ENCODE results near the gene CGNL1. TPM values are rescaled to one million over a fixed set of nuclear protein-coding genes. Genes with fewer than 3 reads are reported as not detected.

The CGNL1 gene
- total RNA-seq, 2 experiments from 2014 or later = not detected

DNA sequence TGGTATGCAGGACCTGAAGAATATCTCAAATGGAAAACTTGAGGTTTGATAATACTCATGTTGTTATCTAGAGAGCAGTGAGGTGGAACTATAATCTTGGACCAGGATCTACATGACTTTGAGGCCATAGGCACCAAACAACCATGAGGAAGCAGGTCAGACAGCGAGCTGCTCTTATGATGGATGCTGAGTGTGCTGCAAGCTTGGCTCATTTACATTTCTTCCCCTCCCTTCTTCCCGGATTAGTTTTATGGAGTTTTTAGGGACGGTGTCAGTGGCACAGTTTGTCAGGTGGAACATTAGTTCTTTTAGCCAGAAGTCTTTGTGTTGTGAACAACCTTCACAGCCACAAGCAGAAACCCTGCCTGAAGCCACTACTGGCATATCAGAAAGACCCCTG lies 207.4 kb downstream of the CGNL1 start:
- ATAC-seq (no peak), DNase-seq (no peak)
- Mint-ChIP-seq H3K27me3 (peaks cover 11% of the 10 kb centered on the region), H3K9me3 (ENCODE audit: low read depth) (peaks cover 10% of the 10 kb centered on the region), H3K27ac (no peak overlapping the region), H3K4me1 (peaks cover 24% of the 10 kb centered on the region), H3K36me3 (ENCODE audit: low read depth) (peaks cover 3% of the 10 kb centered on the region), H3K4me3 (no peak overlapping the region)
- ChIA-PET POLR2A (no interaction called here), CTCF (no interaction called here)
- intact Hi-C loops (cut with DNase I, micrococcal nuclease) = no loop called here

DNA sequence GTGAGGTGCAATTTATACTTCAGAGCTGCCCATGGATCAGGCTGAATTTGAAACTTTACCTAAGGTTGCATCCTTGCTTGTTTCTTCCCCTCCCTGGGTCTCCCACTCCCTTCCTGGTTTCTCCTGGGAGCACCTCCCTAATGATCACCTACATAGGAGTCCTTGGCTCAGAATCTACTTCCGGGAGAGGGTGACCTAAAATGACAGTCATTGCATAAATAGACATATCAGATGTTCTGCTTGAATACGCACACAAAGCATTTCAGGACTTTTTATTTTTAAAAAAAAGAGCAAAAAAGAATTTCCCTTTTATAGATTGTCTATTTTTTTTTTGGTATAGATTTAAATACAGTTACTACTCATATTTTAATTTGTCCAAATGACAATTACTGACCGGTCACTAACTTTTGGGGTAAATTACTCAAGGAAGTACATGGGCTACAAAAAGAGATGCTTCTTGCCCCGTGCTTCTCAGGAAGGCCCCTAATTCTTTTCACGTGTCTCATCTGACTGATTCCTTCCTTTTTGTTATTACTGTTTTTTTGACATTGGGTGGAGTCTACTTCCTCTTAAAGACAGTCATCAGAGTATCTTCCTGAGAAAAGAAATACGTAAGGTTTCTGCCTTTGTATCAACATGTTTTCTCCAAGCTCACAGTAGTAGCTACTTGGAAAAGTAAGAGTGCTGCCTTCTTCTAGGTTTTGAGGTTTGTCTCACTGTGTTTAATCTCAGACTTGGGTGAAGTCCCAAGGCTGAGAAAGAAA lies 210.5 kb downstream of the CGNL1 start:
- H3K36me3 Mint-ChIP-seq (ENCODE audit: low read depth) = peaks cover 3% of the 10 kb centered on the region
- ChIA-PET POLR2A (no interaction called here), CTCF (interaction anchor here (1.0 to 2.9 kb wide), 5 partner anchors 13 to 145 kb away, joined by 3 to 15 read pairs (median 3); partner anchors contain the start of gene POLR2M)
- ATAC-seq (peak; percentile 82), DNase-seq (no peak)
- intact Hi-C loops (cut with DNase I, micrococcal nuclease) = loop anchor here in 1 of 2 experiments (1.0 kb wide), 1 partner anchor 26 kb away; no protein-coding TSS in a partner anchor
- peaks cover 31% of the 10 kb centered on the region for H3K4me1 Mint-ChIP-seq
- H3K27me3 Mint-ChIP-seq = peaks cover 18% of the 10 kb centered on the region
- H3K27ac Mint-ChIP-seq = peak overlapping the region; percentile 49
- no peak overlapping the region for H3K4me3 Mint-ChIP-seq
- H3K9me3 Mint-ChIP-seq (ENCODE audit: low read depth) = peaks cover 10% of the 10 kb centered on the region

DNA sequence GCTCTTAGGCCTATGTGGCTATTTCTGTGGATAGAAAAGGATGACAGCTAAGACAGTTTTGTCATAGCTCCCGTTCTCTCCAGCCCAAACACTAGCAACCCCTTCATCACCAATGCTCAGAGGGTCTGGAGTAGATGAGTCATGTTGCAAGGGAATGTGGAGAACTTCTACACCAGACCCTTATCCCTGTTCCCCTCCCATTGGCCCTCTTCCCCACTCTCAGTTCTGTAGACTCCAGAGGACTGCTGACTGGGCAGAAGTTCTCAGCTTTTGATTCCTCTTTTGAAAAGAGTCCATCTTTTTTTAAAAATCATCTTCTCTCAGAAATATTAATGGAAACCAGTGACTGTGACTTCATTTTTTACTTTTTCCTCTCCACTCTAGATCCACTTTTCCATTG lies 213.0 kb downstream of the CGNL1 start:
- ChIA-PET POLR2A (no interaction called here), CTCF (interaction anchor here (1.1 to 1.4 kb wide), 3 partner anchors 9 to 47 kb away, joined by 3 read pairs; no protein-coding TSS in a partner anchor)

DNA sequence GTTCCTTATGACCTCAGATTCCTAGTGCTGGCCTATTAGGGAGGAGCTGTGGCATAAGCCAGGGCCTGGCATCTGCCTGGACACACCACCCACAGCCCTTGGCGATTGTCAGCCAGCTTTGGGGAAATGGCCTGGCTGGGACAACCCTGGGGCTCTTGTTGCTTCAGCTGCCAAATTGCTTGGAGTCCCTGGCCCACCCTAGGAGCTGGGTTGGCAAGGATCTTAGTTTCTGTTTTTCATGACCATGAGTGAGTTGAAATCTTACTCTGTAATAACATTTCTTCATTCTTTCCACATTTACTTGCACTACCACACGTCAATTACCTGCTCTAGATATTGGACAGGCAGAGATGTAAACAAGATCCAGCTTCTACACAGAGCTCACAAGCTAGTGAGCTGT lies 213.4 kb downstream of the CGNL1 start:
- peaks cover 21% of the 10 kb centered on the region for H3K27me3 Mint-ChIP-seq
- H3K36me3 Mint-ChIP-seq (ENCODE audit: low read depth) = no peaks in the 10 kb centered on the region
- intact Hi-C loops (cut with DNase I, micrococcal nuclease) = loop anchor here in 1 of 2 experiments (2.0 kb wide), 1 partner anchor 117 kb away; the partner anchor contains the start of gene POLR2M
- POLR2A ChIA-PET = no interaction called here
- no peak overlapping the region for H3K4me3 Mint-ChIP-seq
- DNase-seq (no peak), ATAC-seq (no peak)
- H3K27ac Mint-ChIP-seq = no peak overlapping the region
- peaks cover 34% of the 10 kb centered on the region for H3K4me1 Mint-ChIP-seq
- no peaks in the 10 kb centered on the region for H3K9me3 Mint-ChIP-seq (ENCODE audit: low read depth)
- CTCF ChIA-PET = interaction anchor here (1.1 to 1.6 kb wide), 4 partner anchors 9 to 48 kb away, joined by 3 to 6 read pairs (median 3); no protein-coding TSS in a partner anchor

More for the DNA sequence above, 213.0 kb downstream of the CGNL1 start:
- peaks cover 21% of the 10 kb centered on the region for H3K27me3 Mint-ChIP-seq
- no peaks in the 10 kb centered on the region for H3K36me3 Mint-ChIP-seq (ENCODE audit: low read depth)
- DNase-seq = no peak
- no peak overlapping the region for H3K4me3 Mint-ChIP-seq
- H3K27ac Mint-ChIP-seq = no peak overlapping the region
- intact Hi-C loops (cut with DNase I, micrococcal nuclease) = loop anchor here in 1 of 2 experiments (2.0 kb wide), 1 partner anchor 118 kb away; the partner anchor contains the start of gene POLR2M
- H3K4me1 Mint-ChIP-seq = peaks cover 34% of the 10 kb centered on the region
- no peaks in the 10 kb centered on the region for H3K9me3 Mint-ChIP-seq (ENCODE audit: low read depth)
- no peak for ATAC-seq

DNA sequence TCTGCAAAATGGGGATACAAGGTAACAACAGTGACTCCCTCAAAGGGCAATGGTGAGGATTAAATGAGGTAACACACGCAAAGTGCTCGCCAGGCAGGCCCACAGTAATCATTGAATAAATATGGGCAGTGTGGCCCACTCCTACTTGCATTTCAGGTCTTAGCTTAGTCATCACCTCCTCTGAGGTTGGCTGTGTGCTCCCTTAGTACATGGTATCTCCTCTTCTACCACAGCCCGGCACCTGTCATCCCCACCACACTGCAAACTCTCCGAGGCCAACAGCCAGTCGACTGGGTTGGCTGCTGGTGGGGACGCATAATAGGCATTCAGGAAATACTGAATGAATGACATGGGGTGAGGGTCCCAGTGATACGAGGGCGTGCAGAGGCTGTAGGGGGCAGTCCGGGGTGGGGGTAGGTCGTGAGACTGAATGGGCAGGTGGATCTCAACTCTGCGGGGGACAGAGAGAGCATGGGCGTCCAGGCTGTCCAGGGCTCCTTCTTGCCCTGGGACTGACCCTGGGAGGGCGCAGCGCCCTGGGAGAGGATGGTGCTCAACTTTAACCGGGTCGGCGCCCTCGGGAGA lies 215.0 kb downstream of the CGNL1 start:
- Mint-ChIP-seq H3K4me1 (peaks cover 33% of the 10 kb centered on the region), H3K9me3 (ENCODE audit: low read depth) (no peaks in the 10 kb centered on the region), H3K27me3 (peaks cover 21% of the 10 kb centered on the region), H3K36me3 (ENCODE audit: low read depth) (no peaks in the 10 kb centered on the region), H3K27ac (no peak overlapping the region), H3K4me3 (peak overlapping the region; percentile 57)
- ChIA-PET POLR2A (no interaction called here), CTCF (interaction anchor here (1.1 to 1.6 kb wide), 2 partner anchors 31 to 49 kb away, joined by 3 to 6 read pairs; no protein-coding TSS in a partner anchor)
- peak; percentile 24 for DNase-seq
- intact Hi-C loops (cut with DNase I, micrococcal nuclease) = loop anchor here in 1 of 2 experiments (1.0 kb wide), 1 partner anchor 30 kb away; no protein-coding TSS in a partner anchor
- ATAC-seq = peak; percentile 50

DNA sequence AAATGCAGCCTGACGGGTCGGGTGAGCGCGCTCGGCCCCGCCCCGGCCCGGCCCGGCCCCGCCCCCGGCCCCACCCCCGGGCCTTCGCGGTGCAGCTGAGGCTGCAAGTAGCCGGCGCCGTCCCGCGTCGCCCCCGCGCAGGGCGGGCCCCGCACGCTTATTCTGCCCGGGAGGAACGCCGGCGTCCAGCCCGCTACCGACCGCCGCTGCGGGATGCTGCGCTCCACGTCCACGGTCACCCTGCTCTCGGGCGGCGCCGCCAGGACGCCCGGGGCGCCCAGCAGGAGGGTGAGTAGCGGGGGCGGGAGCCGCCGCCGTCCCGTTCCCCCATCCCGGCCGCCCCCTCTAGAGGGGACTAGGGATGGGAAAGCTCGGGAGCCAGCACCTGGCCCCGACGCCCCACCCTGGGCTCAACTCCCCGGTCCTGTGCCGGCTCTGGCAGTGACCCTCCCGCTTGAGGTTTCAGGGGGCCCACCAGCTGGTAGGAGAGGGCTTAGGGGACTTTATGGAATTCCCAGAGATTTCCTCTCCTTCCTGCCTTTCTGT lies 215.6 kb downstream of the CGNL1 start, which contains the start of gene MYZAP:
Gene MYZAP (plus strand): TSS at position 83 of the 546 bp plus-strand sequence. CDS start 131 bp downstream, at position 214.
- intact Hi-C loops (cut with DNase I, micrococcal nuclease) = loop anchor here in 1 of 2 experiments (1.0 kb wide), 1 partner anchor 31 kb away; no protein-coding TSS in a partner anchor
- H3K27ac Mint-ChIP-seq = no peak within 1 kb of the TSS
- CTCF ChIA-PET = no interaction called here
- no peaks in the 10 kb centered on the region for H3K36me3 Mint-ChIP-seq (ENCODE audit: low read depth)
- ATAC-seq = peak; percentile 72
- peak; percentile 64 for DNase-seq
- POLR2A ChIA-PET = no interaction called here
- no peaks in the 10 kb centered on the region for H3K9me3 Mint-ChIP-seq (ENCODE audit: low read depth)
- H3K4me1 Mint-ChIP-seq = peaks cover 28% of the 10 kb centered on the region
- H3K27me3 Mint-ChIP-seq = peaks cover 21% of the 10 kb centered on the region
- H3K4me3 Mint-ChIP-seq = peak within 1 kb of the TSS; percentile 57

DNA sequence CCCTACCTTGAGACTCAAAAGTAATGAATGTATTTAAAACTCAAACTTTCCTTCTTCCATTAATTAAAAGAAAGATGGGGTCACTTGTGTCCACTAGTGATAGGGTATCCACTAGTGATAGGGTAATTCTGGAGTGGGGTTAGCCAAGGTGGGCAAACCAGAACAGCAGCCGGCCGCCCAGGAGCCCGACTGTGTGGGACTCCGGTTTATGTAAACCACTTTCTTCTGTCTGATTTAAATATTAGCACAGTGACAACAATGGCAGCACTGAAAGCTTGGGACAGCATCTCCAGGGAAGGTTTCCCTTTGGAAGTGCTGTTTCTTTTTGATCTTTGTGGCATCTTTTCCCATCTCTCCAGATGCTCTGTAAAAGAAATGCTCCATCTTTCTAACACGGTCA lies 216.1 kb downstream of the CGNL1 start:
- ChIA-PET POLR2A (no interaction called here), CTCF (interaction anchor here (0.8 kb wide), 1 partner anchor 27 kb away, joined by 3 read pairs; no protein-coding TSS in a partner anchor)
- Mint-ChIP-seq H3K9me3 (ENCODE audit: low read depth) (no peaks in the 10 kb centered on the region), H3K27ac (no peak overlapping the region), H3K4me3 (no peak overlapping the region), H3K4me1 (peaks cover 23% of the 10 kb centered on the region), H3K36me3 (ENCODE audit: low read depth) (no peaks in the 10 kb centered on the region), H3K27me3 (peaks cover 21% of the 10 kb centered on the region)
- DNase-seq (no peak), ATAC-seq (no peak)
- intact Hi-C loops (cut with DNase I, micrococcal nuclease) = no loop called here

DNA sequence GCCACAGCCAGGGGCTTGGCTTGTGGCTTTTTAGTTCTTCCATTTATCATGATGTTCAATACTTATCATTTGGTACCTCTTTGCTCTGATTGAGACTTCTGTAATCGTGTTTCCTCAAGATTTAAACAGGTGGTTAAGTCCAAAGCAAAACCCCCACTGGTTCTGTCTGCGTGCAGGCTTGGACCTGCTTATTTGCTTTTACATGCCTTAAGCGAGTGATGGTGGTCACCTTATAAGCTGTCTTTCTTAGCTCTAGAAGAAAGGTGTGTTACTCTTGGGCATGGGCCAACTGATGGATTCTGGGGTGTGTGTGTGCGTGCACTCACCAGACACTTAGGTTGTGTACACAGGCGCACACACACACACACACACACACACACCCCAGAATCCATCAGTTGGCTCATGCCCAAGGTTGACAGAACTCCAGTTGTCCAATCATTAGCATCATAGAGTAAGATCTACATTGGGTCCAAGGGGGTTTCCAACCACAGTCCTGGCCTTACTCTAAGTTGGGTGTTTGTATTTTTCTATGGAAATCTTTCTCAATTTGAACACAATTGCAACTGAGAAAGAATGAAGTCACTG lies 216.6 kb downstream of the CGNL1 start:
- Mint-ChIP-seq H3K4me1 (peaks cover 18% of the 10 kb centered on the region), H3K27me3 (peaks cover 21% of the 10 kb centered on the region), H3K4me3 (no peak overlapping the region), H3K9me3 (ENCODE audit: low read depth) (no peaks in the 10 kb centered on the region), H3K27ac (no peak overlapping the region), H3K36me3 (ENCODE audit: low read depth) (no peaks in the 10 kb centered on the region)
- DNase-seq (no peak), ATAC-seq (no peak)
- ChIA-PET CTCF (interaction anchor here (0.7 to 1.0 kb wide), 3 partner anchors 13 to 33 kb away, joined by 3 read pairs; no protein-coding TSS in a partner anchor), POLR2A (no interaction called here)
- intact Hi-C loops (cut with DNase I, micrococcal nuclease) = no loop called here

DNA sequence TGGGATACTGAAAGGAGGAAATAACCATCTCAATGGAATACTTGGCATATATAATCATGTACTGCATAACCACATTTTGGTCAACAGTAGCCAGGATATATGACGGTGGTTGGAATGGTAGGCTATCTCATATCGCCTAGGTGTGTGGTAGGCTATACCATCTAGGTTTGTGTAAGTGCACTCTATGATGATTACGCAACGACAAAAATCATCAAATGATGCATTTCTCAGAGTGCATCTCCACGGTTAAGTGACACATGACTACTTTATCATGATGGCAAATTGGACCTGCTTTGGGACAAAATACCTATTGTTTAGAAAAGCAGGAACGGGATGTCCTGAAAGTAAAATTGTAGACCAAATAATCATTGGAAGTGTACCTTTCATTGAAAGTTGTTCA lies 218.2 kb downstream of the CGNL1 start:
- intact Hi-C loops (cut with DNase I, micrococcal nuclease) = no loop called here
- H3K27ac Mint-ChIP-seq = no peak overlapping the region
- ChIA-PET CTCF (no interaction called here), POLR2A (no interaction called here)
- ATAC-seq (no peak), DNase-seq (no peak)
- H3K9me3 Mint-ChIP-seq (ENCODE audit: low read depth) = no peaks in the 10 kb centered on the region
- H3K4me1 Mint-ChIP-seq = peaks cover 9% of the 10 kb centered on the region
- no peak overlapping the region for H3K4me3 Mint-ChIP-seq
- no peaks in the 10 kb centered on the region for H3K36me3 Mint-ChIP-seq (ENCODE audit: low read depth)
- peaks cover 21% of the 10 kb centered on the region for H3K27me3 Mint-ChIP-seq

DNA sequence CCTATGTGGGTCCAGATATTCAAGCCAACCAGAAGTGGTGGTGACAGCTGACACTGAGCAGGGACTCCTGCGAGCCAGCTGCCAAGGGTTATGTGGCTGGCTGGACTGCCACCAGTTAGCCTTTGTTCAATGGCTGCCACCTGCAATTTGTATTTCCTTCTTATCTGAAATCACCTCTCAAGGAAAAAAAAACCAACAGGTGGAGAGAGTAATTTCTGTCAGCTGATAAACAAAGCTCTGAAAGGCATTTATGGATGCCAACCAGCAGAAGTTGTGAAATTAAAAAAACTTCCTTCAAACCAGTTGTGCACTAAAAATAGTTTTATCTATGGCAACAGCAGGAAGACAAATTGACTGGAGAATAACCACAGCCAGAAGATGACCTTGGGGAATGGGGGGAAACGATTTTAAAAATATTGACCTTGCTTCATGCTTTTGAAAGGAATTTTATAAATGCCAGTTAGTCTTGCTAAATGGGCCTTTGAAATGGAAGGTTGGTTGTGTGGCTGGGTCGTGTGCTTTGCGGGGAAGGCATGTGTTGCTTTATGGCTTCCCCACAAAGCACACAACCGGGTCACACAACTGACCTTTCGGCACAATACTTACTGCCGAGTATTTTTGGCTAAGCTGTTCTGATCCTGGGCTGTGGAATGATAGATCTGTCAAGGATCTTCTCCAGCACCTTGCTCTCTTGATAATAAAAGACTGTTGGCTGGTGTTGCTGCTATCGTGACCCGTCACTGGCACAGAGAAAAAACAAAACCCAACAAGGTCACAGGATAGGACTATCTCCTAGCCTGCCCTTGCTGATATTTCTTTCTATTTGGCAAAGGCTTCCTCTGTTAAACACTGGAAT lies 218.9 kb downstream of the CGNL1 start:
- H3K27me3 Mint-ChIP-seq = peaks cover 18% of the 10 kb centered on the region
- no peaks in the 10 kb centered on the region for H3K36me3 Mint-ChIP-seq (ENCODE audit: low read depth)
- no peak overlapping the region for H3K4me3 Mint-ChIP-seq
- H3K9me3 Mint-ChIP-seq (ENCODE audit: low read depth) = no peaks in the 10 kb centered on the region
- no peak overlapping the region for H3K27ac Mint-ChIP-seq
- DNase-seq (no peak), ATAC-seq (no peak)
- POLR2A ChIA-PET = no interaction called here
- CTCF ChIA-PET = interaction anchor here (0.6 kb wide), 1 partner anchor 84 kb away, joined by 3 read pairs; no protein-coding TSS in a partner anchor
- H3K4me1 Mint-ChIP-seq = peaks cover 9% of the 10 kb centered on the region
- intact Hi-C loops (cut with DNase I, micrococcal nuclease) = no loop called here
